Inferior parietal cortex (tissue), 1 donor: Measurements from ENCODE around the gene TSHZ3.

Source experiments
- DNase-seq: peaks from one replicate; pipeline ENCODE4 v3.0.0-alpha.2; 2016; ENCODE audit errors: extremely low spot score

Gene TSHZ3

GRCh38 chr19:31263328-31263727 lies 85.9 kb downstream of the TSHZ3 start:
- no peak for DNase-seq

DNA sequence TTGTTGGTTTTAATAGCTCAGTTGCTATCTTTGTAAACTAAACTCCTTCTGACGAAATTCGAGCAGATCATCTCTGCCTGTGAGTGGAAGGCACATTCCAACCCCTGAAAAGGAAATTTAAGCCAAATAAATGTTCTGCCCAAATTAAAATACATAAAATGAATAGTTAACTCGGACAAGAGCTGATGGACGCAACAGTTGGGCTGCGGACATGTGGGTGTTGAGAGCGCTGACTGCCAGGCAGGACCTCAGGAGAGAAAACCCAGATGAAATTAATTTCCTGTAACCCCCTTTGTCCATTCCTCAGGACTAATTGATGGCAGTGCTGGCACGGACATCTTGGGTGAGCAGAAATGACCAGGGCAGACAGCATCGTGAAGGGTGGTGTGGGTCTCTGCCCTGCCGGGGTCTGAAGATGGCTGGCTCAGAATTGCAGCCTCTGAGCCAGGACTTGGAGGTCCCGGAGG lies 86.5 kb downstream of the TSHZ3 start:
- no peak for DNase-seq

DNA sequence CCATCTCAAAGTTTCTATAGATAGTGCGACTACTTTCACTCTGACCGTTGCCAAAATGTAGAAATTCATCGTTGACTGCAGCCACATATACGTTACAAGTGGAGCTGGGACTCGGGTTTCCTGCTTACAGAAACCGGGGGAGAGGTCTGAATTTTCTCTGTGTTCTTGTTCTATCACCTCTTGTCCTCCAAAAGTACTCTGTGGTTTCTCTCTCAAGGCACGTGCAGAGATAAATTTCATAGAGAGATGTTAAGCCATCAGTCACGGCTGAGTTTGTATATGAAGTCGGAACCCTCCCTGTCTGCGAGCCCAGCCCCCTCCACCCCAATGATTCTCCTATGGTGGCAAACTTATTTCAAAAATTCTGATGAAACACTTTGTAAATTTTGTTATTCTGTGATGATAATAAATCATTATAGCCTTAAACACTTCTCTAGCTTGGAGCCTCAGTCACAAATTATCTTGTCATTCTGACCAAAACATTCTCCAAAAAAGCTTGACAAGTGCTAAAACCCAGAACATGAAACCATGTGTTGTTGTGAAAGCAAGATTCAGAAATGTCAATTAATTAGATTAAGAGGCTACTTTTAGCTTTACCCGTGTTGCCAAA lies 87.5 kb downstream of the TSHZ3 start:
- DNase-seq, result no peak

GRCh38 chr19:31261019-31261602 lies 88.1 kb downstream of the TSHZ3 start:
- DNase-seq, result no peak

- no peak for DNase-seq
Observed at GRCh38 chr19:31260171-31260933, 88.9 kb downstream of the TSHZ3 start.

GRCh38 chr19:31258211-31259052 lies 90.8 kb downstream of the TSHZ3 start:
- DNase-seq, result no peak

DNA sequence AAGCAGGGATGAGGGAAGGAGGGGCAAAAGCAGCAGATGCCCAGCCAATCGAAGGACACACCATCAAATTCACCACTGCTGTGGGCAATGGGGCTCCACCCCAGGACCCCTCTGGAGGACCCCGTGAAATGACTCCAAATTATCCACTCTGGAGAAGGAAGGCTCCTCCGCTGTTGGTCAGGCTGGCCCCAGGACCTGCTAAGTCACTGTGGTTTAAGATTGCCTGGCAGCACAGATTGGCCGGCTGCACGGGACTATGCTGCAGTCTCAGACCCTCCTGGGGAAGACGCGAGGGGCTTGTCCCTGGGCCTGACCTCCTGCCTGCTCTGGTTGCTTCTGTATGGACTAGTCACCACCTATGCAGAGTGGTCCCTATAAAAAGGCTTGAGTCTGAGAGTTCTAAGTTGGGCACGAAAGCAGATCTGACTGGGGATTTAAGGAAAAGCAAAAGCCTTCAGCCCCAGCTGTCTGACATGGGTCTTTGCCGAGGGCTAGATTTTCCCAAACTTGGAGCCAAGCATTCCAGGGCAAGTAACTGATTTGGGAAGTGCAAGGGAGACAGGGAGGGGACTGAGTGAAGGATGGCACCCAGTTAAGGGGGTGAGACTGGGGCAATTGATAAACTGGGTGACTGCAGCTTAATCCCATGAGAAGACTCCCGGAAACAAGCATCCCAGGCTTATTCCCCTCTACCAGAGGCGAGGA lies 91.7 kb downstream of the TSHZ3 start:
- no peak for DNase-seq

GRCh38 chr19:31257025-31257424 lies 92.2 kb downstream of the TSHZ3 start:
- DNase-seq, result no peak

DNA sequence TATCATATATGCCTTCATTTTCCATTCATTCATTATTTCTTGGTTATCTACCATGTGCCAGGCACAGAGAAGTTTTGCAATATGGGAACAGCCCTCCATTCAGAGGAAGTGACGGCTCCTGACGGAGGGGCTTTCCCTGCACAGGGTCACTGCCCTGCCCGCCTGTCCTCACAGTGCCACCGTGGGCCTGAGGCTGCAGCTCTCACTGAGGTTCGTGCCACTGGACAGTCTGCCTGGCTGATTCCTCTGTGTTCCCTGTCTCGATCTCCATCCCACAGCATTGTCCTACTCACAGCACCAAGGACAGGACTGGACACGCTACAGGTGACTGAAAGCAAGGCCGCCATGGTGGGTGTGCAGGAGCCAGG lies 92.7 kb downstream of the TSHZ3 start:
- no peak for DNase-seq

GRCh38 chr19:31255831-31256592 lies 93.2 kb downstream of the TSHZ3 start:
- DNase-seq, result no peak

- no peak for DNase-seq
Observed at GRCh38 chr19:31255174-31255799, 93.9 kb downstream of the TSHZ3 start.

GRCh38 chr19:31254611-31255010 lies 94.6 kb downstream of the TSHZ3 start:
- DNase-seq, result no peak

DNA sequence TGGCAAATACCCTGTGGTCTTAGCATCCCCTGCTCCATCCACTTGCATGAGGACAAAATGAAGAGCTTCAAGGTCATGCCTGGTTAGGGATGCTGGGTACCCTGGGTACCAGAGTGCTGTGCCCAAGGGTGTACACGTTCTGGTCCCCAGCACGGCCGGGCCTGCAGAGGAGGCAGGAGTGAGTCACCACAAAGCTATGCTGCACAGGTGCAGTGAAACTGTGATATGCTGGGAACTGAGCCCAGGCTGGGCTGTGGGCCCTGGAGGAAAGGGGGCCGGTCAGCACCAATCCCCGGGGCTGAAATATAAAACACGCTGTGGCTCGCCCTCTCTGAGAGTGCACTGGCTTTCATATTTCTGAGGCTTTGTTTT lies 95.1 kb downstream of the TSHZ3 start:
- no peak for DNase-seq

- DNase-seq, result no peak
Observed at GRCh38 chr19:31253526-31254179, 95.6 kb downstream of the TSHZ3 start.

DNA sequence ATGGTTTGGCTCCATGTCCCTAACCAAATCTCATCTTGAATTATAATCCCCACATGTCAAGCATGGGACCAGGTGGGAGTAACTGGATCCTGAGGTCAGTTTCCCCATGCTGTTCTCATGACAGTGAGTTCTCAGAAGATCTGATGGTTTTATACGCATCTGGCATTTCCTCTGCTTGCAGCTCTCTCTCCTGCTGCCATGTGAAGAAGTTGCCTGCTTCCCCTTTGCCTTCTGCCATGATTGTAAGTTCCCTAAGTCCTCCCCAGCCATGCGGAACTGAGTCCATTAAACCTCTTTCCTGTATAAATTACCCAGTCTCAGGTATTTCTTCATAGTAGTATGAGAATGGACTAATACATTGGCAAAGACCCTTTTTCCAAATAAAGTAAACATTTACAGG lies 96.8 kb downstream of the TSHZ3 start:
- no peak for DNase-seq

DNA sequence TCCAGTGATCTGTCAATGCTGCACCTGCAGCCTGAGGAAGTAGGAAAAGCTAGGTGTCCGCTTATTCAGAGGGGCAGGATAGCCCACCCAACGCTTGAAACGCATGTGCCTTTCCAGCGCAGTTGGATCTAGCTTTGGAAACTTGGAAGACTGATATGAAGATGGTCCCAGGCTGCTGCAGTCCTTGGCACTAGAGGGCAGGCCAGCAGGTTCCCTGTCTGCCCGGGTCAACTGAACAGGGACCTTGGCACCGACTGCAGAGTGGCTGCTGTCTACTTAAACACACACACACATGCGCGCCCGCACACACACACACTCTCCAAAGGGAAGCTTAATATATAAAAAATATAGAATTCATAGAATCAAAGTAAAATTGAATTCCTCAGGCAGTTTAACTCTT lies 100.0 kb downstream of the TSHZ3 start:
- DNase-seq, result no peak

DNA sequence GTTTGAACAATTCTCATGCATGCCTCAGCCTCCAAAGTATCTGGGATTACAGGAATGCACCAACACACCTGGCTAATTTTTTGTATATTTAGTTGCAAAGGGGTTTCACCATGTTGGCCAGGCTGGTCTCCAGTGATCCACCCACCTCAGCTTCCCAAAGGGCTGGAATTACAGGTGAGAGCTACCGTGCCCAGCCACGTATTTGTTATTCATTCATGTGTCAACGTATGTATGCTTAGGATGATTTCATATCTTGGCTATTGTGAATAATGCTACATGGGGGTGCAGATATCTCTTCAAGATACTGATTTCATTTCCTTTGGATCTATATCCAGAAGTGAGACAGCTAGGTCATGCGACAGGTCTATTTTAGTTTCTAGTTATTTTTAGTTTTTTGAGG lies 113.4 kb downstream of the TSHZ3 start:
- DNase-seq, result no peak

DNA sequence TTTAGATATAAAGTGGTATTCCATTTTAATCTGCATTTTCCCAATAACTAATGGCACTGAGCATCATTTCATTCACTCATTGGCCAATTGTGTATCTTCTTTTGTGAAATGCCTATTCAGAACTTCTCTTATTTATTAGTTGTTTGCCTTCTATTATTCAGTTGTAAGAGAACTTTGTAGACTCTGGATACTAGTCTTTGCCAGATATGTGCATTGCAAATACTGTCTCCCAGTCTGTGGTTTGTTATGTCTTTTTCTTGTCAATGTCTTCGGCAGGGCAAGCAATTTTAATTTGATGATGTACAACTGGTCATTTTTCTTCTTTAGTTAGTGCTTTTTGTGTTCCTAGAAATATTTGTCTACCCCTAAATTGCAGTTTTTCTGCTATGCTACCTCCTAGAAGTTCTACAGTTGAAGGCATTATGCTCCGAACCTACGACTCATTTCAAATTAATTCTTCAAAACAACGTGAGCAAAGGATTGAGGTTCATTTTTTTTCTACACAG lies 115.9 kb downstream of the TSHZ3 start:
- no peak for DNase-seq

DNA sequence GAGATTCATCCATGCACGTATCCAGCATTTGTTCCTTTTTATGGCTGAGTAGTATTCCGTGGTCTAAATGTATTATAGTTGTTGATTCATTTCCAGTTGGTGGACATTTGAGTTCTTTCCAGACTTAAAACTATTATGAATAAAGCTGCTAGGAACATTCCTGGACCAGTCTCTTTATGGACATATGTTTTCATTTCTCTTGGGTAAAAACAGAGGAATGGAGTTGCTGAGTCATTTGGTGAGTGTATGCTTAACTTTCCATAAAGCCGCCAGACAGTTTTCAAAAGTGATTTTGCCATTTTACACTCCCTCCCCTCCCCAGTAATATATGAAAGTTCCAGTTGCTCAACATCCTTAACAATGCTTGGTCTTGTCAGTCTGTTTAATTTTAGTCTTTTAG lies 116.4 kb downstream of the TSHZ3 start:
- no peak for DNase-seq

GRCh38 chr19:31232180-31232579 lies 117.1 kb downstream of the TSHZ3 start:
- DNase-seq, result no peak
